K562 (cell line): ENCODE data around the gene CFHR4. TPM values are rescaled to one million over a fixed set of nuclear protein-coding genes. Genes with fewer than 3 reads are reported as not detected.

ENCODE experiments used
- ATAC-seq: fragments of 200-7000 bp; cut with Tn5 transposase; 3 replicates; pipeline ENCODE4 v1.9.1; 2020; ENCODE audit warnings: moderate library complexity
- BruUV-seq: library from RNA; stranded (reverse); fragments of 400-500 nt; replicated peaks from 2 replicates; lab custom pipeline; 2021; lab: Mats Ljungman, UMichigan
- CTCF ChIA-PET: fragments of 300-600 bp; formaldehyde crosslinking; extraction: SDS; loops from one replicate; lab custom pipeline; 2021; ENCODE audit warnings: low intra/inter-chr PET ratio; lab: Yijun Ruan, JAX
- POLR2A ChIA-PET: fragments of 300-600, 350-650 bp; sonication (Branson Sonifier 250); formaldehyde crosslinking; extraction: SDS; loops from one replicate; lab custom pipeline; 2021; ENCODE audit warnings: antibody characterized with exemption, inconsistent platforms; lab: Yijun Ruan, JAX
- DNase-seq, 4 experiments: peaks; one replicate each; pipeline versions ENCODE4 v3.0.0 to v3.0.0-alpha.2; 2011 to 2018; ENCODE audit warnings: low spot score in 3 of 4, mixed read lengths in 3 of 4; ENCODE audit errors: extremely low read depth in 1 of 4
- FAIRE-seq: peaks from 2 replicates; lab custom pipeline; 2011; peaks lifted over from hg19 to GRCh38; lab: Jason Lieb, UNC
- H2AFZ ChIP-seq: 2 replicates; pipeline ENCODE4 v1.6.0; 2011; ENCODE audit warnings: low read depth, low read length, control low read depth, inconsistent platforms
- H3K27ac ChIP-seq: fragments of 200-600 bp; 3 replicates; pipeline ENCODE4 v1.8.0; 2011; ENCODE audit warnings: low read depth, mild to moderate bottlenecking, control low read depth, inconsistent platforms, low read length, moderate library complexity, mixed read lengths; ENCODE audit errors: extremely low read depth
- H3K27me3 ChIP-seq, 2 experiments: fragments of 300-600 bp in 1 of 2; 2 replicates in 1 of 2; 3 replicates in 1 of 2; pipeline versions ENCODE4 v1.6.0 to v1.8.0; 2011; ENCODE audit warnings: inconsistent platforms in 2 of 2, low read length in 2 of 2, mild to moderate bottlenecking in 1 of 2, mixed read lengths in 1 of 2, moderate library complexity in 1 of 2; ENCODE audit not compliant: control insufficient read depth in 2 of 2, insufficient read depth in 2 of 2
- H3K36me3 ChIP-seq: fragments of 300-600 bp; 3 replicates; pipeline ENCODE4 v1.8.0; 2011; ENCODE audit warnings: mild to moderate bottlenecking, low read length, inconsistent platforms; ENCODE audit not compliant: control insufficient read depth, insufficient read depth
- H3K4me1 ChIP-seq, 2 experiments: fragments of 200-600 bp in 1 of 2; replicated peaks in 1 of 2; 2 replicates in 1 of 2; 3 replicates in 1 of 2; pipeline versions ENCODE4 v1.5.1 to v1.8.0; 2011; ENCODE audit warnings: inconsistent platforms in 2 of 2, low read length in 2 of 2, mild to moderate bottlenecking in 1 of 2, mixed read lengths in 1 of 2, moderate library complexity in 1 of 2; ENCODE audit not compliant: control insufficient read depth in 2 of 2, insufficient read depth in 2 of 2
- H3K4me2 ChIP-seq: 2 replicates; pipeline ENCODE4 v1.6.1; 2011; ENCODE audit warnings: low read length, control low read depth, inconsistent platforms, mixed read lengths; ENCODE audit not compliant: insufficient read depth
- H3K4me3 ChIP-seq: fragments of 200-600 bp; sonication (generic), shearing (Covaris generic); 2 replicates; pipeline ENCODE4 v1.5.1; 2016; ENCODE audit warnings: control low read depth, inconsistent platforms
- H3K79me2 ChIP-seq: fragments of 200-600 bp; 3 replicates; pipeline ENCODE4 v1.8.0; 2011; ENCODE audit warnings: low read length, inconsistent platforms; ENCODE audit not compliant: control insufficient read depth, insufficient read depth
- H3K9ac ChIP-seq, 2 experiments: 2 replicates each; pipeline versions ENCODE4 v1.6.0 to v1.6.1; 2011; ENCODE audit warnings: low read depth in 2 of 2, low read length in 2 of 2, control low read depth in 1 of 2, inconsistent platforms in 1 of 2, mild to moderate bottlenecking in 1 of 2, mixed read lengths in 1 of 2; ENCODE audit not compliant: insufficient read depth in 1 of 2
- H3K9me1 ChIP-seq: one replicate; pipeline ENCODE4 v1.6.0; 2011; ENCODE audit warnings: inconsistent platforms, mild to moderate bottlenecking, low read length, moderate library complexity; ENCODE audit not compliant: control insufficient read depth, insufficient read depth
- H3K9me3 ChIP-seq: replicated peaks from 2 replicates; pipeline ENCODE4 v1.5.1; 2011; ENCODE audit warnings: low read depth, low read length, inconsistent platforms; ENCODE audit not compliant: control insufficient read depth, insufficient read depth
- H4K20me1 ChIP-seq: replicated peaks from 2 replicates; pipeline ENCODE4 v1.6.1; 2011; ENCODE audit warnings: low read length, inconsistent platforms, mixed read lengths; ENCODE audit not compliant: control insufficient read depth, insufficient read depth
- C11orf30 ChIP-seq: fragments of 450-650 bp; IDR thresholded peaks from 2 replicates; pipeline ENCODE4 v1.6.1; 2016; ENCODE audit warnings: low read depth, mild to moderate bottlenecking
- ETV6 ChIP-seq, 3 experiments: fragments of 150-350 bp in 1 of 3; sonication (generic) in 1 of 3; formaldehyde crosslinking in 1 of 3; IDR thresholded peaks; 2 replicates each; pipeline versions ENCODE4 v1.6.1 to v1.8.0; 2014 to 2022; ENCODE audit warnings: borderline replicate concordance in 2 of 3, low read depth in 2 of 3, antibody characterized with exemption in 1 of 3, low read length in 1 of 3, mild to moderate bottlenecking in 1 of 3, missing genetic modification reagents in 1 of 3
- GATAD2A ChIP-seq: fragments of 450-650 bp; IDR thresholded peaks from 2 replicates; pipeline ENCODE4 v1.6.1; 2017
- IRF9 ChIP-seq: fragments of 450-650 bp; IDR thresholded peaks from 2 replicates; pipeline ENCODE4 v1.6.1; 2016; ENCODE audit warnings: missing biosample characterization, missing genetic modification characterization
- MAFF ChIP-seq: IDR thresholded peaks from 2 replicates; pipeline ENCODE4 v1.6.1; 2012; ENCODE audit warnings: low read length, improper control_type of control experiment
- MAFG ChIP-seq: fragments of 450-650 bp; conservative IDR thresholded peaks from 2 replicates; pipeline ENCODE4 v1.6.1; 2016; ENCODE audit warnings: missing genetic modification characterization, missing compliant biosample characterization
- MAFK ChIP-seq: IDR thresholded peaks from 2 replicates; pipeline ENCODE4 v1.6.1; 2011; ENCODE audit warnings: low read length, improper control_type of control experiment
- ZNF316 ChIP-seq: fragments of 450-650 bp; IDR thresholded peaks from 2 replicates; pipeline ENCODE4 v1.6.1; 2016
- WGBS: fragments of 100-300 bp; shearing (Covaris generic); methylation state at CpG from one replicate; pipeline ENCODE4 v1.1.6; 2016; ENCODE audit warnings: low coverage, mixed read lengths; ENCODE audit not compliant: insufficient coverage; ENCODE audit errors: missing lambda C conversion rate; 5-methylcytosine and 5-hydroxymethylcytosine counted together
- in situ Hi-C: fragments of 300-500 bp; cut with MboI; formaldehyde crosslinking; loops from 4 replicates; pipeline ENCODE4 v1.15.0; 2018; ENCODE audit warnings: inconsistent platforms, mixed read lengths
- intact Hi-C: fragments of 100-400 bp; cut with micrococcal nuclease; formaldehyde crosslinking; loops from 2 replicates; pipeline ENCODE4 v1.14.2; 2022
- polyA plus RNA-seq, 8 experiments: library from polyadenylated mRNA; depleted of rRNA in 4 of 8; stranded (reverse) in 5 of 8; unstranded in 3 of 8; fragments of >200 nt; fragmentation: Nextera tagmentation in 2 of 8; fragmentation: Illumina TruSeq in 1 of 8; extraction: Ambion mirVana in 2 of 8; extraction: Trizol in 1 of 8; gene quantifications; 2 replicates each; pipeline versions ENCODE4 v1.2.1 to v1.2.3, GENCODE V29; 2011 to 2014; ENCODE audit warnings: inconsistent platforms in 1 of 8, missing spikeins in 1 of 8
- total RNA-seq, 7 experiments: library from RNA; depleted of rRNA in 6 of 7; stranded (reverse); fragments of >200 nt in 6 of 7; fragmentation: Illumina TruSeq in 2 of 7; extraction: Trizol in 2 of 7; gene quantifications; 2 replicates each; pipeline versions ENCODE4 v1.2.1 to v1.2.3, GENCODE V29; 2011 to 2021; ENCODE audit warnings: low replicate concordance in 1 of 7

Gene CFHR4
- total and polyA plus RNA-seq, 9 of the 15 experiments (the other 6 are each of a cell fraction or from before 2014, with no cell fraction given), result 0.04 to 0.13 TPM; not detected in 7

DNA sequence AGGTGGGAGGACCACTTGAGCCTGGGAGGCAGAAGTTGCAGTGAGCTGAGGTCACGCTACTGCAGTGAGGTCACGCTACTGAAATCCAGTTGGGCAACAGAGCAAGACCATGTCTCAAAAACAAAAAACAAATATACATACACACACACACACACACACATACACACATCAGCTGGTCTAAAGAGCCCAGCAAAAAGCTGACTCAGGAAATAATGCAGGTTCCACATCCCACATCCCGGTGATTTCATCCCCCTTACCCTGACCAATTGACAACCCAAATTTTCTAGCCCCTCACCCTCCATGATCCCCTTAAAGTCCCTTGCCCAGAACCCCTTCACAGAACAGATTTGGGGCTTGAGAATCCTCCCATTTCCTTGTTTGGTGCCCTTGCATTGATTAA lies 11.9 kb upstream of the CFHR4 start:
- POLR2A ChIA-PET, result no interaction called here
- Histone ChIP-seq H2AFZ (no peak overlapping the region), H4K20me1 (no peaks in the 10 kb centered on the region), H3K36me3 (no peaks in the 10 kb centered on the region), H3K4me3 (no peak overlapping the region), H3K9me3 (no peaks in the 10 kb centered on the region), H3K4me2 (no peak overlapping the region), H3K4me1 (peaks cover 0 to 3% of the 10 kb centered on the region in 2 experiments; a peak in 1 of 5 replicates), H3K9ac (no peak overlapping the region), H3K9me1 (no peaks in the 10 kb centered on the region), H3K79me2 (no peaks in the 10 kb centered on the region), H3K27me3 (no peaks in the 10 kb centered on the region; a peak in 1 of 5 replicates), H3K27ac (no peak overlapping the region)
- intact Hi-C loops (no loop called here), in situ Hi-C loops (no loop called here)
- no peak for ATAC-seq
- CTCF ChIA-PET, result no interaction called here
- DNase-seq, result no peak
- FAIRE-seq, result no peak
- BruUV-seq, result no TSS peak
- WGBS, result 6% methylated on average over 3 of the region's 3 CpGs
- TF ChIP-seq ZNF316 (peak; percentile 81), GATAD2A (no peak), C11orf30 (peak; percentile 74), ETV6 (IDR thresholded peaks at IDR 0.05; ENCODE audit: borderline replicate concordance in 1 of 2, low read depth in 2 of 2, low read length in 1 of 2) (no peak), ETV6 (CRISPR knock-in tag; IDR thresholded peaks at IDR 0.05; ENCODE audit: borderline replicate concordance) (no peak), MAFK (0 out of 2 replicates have a peak, but pooled peaks have one; percentile 8), IRF9 (tag) (no peak), MAFG (peak; percentile 65), MAFF (peak; percentile 36)
